Mucosa of stomach (tissue), 1 donor: ENCODE measurements around the gene LIN7B.
A peak's percentile ranks its signal among the peaks of the same experiment; 100 is the strongest.

ENCODE experiments used
- H3K27me3 ChIP-seq: one replicate; pipeline ENCODE4 v1.7.0; 2013; ENCODE audit warnings: mild to moderate bottlenecking, low read length; ENCODE audit not compliant: control insufficient read depth, insufficient read depth
- H3K36me3 ChIP-seq: one replicate; pipeline ENCODE4 v1.7.0; 2013; ENCODE audit warnings: low read length; ENCODE audit not compliant: control insufficient read depth, insufficient read depth
- H3K4me1 ChIP-seq: one replicate; pipeline ENCODE4 v1.7.0; 2013; ENCODE audit warnings: mild to moderate bottlenecking, low read length; ENCODE audit not compliant: control insufficient read depth, insufficient read depth
- H3K4me3 ChIP-seq: one replicate; pipeline ENCODE4 v1.7.0; 2013; ENCODE audit warnings: low read length
- H3K9ac ChIP-seq: one replicate; pipeline ENCODE4 v1.7.0; 2013; ENCODE audit warnings: mild to moderate bottlenecking, low read length, moderate library complexity
- H3K9me3 ChIP-seq: one replicate; pipeline ENCODE4 v1.7.0; 2013; ENCODE audit warnings: mild to moderate bottlenecking, low read length, moderate library complexity; ENCODE audit not compliant: control insufficient read depth
- donor health status: Pancreatic carcinoma.

The LIN7B gene

DNA sequence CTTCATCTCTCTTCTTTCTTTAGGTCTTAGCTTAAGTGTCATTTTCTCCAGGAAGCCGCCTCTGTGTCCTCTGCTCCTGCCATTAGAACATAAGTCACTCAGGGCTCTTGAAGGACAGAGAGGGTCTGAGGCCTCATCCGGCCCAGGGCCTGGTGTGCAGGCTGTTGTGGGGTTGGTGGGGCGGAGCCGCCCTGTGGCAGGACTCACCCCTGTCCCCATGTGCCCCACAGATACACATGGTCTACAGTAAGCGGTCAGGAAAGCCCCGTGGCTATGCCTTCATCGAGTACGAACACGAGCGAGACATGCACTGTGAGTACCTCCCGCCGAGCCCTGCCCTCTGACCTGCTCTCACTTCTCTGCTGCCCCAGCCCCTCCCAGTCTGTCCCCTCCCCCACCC lies 13.0 kb upstream of the LIN7B start:
- Histone ChIP-seq H3K9me3 (no peaks in the 10 kb centered on the region), H3K36me3 (peaks cover 22% of the 10 kb centered on the region), H3K9ac (no peak overlapping the region), H3K4me1 (no peaks in the 10 kb centered on the region), H3K4me3 (no peak overlapping the region), H3K27me3 (no peaks in the 10 kb centered on the region)

DNA sequence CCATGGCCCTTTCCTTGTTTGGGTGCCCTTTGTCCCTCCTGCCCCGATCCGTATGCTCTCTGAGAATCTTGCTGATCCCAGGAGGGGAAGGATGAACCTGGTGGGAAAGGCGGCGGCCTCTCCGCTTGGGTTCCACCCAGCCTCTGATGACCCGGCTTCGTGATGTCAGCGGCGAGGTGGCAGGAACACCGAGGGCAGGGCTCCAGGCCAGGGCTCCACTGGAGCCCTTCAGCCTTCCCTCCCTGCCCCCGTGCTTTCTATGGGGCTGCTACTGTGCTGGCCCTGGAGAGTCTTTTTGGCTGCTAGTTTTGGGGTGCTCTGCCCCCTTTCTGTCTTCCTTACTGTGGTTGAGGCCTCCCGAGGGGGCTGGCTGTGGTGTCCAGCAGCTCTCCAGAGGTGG lies 11.9 kb upstream of the LIN7B start:
- Histone ChIP-seq H3K4me3 (no peak overlapping the region), H3K36me3 (peaks cover 25% of the 10 kb centered on the region), H3K4me1 (no peaks in the 10 kb centered on the region), H3K9me3 (no peaks in the 10 kb centered on the region), H3K9ac (no peak overlapping the region), H3K27me3 (no peaks in the 10 kb centered on the region)

DNA sequence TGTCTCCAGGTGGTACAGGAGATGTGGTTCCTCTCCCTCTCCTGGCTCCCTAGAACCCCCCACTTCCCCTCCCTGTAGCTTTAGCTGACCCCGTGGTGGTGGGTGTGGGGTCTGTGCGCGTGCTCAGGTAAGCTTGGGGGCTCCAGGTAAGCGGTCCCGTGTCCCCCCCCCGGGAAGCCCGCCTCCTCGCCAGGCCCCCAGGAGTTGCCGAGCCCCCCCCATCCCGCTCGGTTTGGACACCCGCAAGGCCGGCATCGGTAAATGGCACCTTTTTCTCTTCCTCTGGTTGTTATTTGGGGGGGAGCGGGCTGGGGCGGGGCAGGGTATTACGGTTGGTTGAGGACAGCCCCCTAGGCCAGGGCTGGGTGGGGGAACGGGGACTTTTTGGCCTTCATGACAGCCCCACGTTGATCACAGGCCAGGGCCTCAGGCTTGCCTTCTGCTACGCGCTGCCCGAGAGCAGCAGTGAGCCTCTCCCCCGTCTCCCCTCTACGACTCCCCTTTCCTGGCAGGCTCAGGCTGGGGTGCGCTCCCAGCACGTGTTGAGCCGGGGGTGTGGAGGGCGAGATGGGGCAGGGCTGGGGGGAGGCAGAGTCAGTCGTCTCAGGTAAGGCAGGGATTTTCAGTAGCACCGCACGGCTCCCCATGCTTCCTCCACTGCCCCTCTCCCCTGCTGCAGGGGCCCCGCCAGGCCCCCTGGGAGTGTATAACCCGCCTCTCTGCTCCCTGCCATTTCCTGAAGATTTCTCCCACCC lies 10.7 kb upstream of the LIN7B start:
- no peak overlapping the region for H3K4me3 ChIP-seq
- peaks cover 23% of the 10 kb centered on the region for H3K36me3 ChIP-seq

DNA sequence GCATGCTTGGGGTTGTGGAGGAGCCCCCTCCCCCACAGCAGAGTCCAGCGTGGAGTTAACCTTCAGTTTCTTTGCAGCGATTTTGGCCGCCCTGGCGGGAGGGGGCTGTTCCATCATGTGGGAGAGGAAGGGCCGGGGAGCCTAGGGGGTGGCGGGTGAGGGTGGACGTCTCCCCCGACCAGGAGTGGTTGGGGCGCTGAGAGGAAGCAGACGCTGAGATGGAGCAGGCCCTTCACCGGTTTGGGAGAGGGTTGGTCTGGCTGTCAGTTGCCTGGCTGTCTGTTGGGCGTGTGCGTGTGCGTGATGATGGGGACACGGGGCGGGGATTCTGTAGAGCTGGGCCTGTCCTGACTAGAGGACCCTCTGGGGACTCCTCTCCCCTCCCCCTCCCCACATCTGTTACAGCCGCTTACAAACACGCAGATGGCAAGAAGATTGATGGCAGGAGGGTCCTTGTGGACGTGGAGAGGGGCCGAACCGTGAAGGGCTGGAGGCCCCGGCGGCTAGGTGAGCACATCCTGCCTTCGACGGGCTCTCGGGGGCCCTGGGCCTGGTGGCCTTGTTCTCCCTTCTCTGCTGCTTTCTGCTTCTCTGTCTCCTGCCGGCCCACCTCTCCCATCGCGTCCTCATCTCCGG lies 9.8 kb upstream of the LIN7B start:
- H3K9ac ChIP-seq, result no peak overlapping the region
- H3K27me3 ChIP-seq, result no peaks in the 10 kb centered on the region
- H3K36me3 ChIP-seq, result peaks cover 31% of the 10 kb centered on the region
- H3K9me3 ChIP-seq, result no peaks in the 10 kb centered on the region
- H3K4me3 ChIP-seq, result no peak overlapping the region
- no peaks in the 10 kb centered on the region for H3K4me1 ChIP-seq

More for the DNA sequence above, 10.7 kb upstream of the LIN7B start:
- no peaks in the 10 kb centered on the region for H3K9me3 ChIP-seq
- H3K27me3 ChIP-seq, result no peaks in the 10 kb centered on the region
- H3K9ac ChIP-seq, result no peak overlapping the region
- H3K4me1 ChIP-seq, result no peaks in the 10 kb centered on the region

DNA sequence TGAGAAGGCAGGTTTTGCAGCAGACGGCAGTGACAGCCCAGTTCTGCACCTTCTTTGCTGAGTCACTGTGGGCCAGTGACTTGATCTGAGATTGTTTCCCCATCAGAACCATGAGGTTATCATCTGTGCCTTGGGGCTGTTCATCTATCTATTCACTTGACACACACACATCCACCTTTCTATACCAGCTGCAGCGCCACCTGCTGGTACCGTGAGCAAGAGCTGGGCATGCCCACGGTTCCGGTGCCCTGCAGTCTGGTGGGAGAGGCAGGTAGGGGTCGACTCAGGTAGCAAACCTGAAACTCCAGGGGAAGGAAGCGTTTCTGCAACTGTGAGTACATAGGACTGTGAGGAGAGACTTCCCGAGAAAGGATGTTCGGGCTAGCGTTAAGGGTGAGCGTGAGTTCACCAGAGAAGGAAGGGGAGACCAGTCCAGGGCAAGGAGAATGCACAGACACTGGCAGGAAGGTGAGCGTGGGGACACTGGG lies 7.5 kb upstream of the LIN7B start:
- Histone ChIP-seq H3K9ac (no peak overlapping the region), H3K27me3 (no peaks in the 10 kb centered on the region), H3K9me3 (no peaks in the 10 kb centered on the region), H3K4me1 (no peaks in the 10 kb centered on the region), H3K4me3 (no peak overlapping the region), H3K36me3 (peaks cover 22% of the 10 kb centered on the region)

DNA sequence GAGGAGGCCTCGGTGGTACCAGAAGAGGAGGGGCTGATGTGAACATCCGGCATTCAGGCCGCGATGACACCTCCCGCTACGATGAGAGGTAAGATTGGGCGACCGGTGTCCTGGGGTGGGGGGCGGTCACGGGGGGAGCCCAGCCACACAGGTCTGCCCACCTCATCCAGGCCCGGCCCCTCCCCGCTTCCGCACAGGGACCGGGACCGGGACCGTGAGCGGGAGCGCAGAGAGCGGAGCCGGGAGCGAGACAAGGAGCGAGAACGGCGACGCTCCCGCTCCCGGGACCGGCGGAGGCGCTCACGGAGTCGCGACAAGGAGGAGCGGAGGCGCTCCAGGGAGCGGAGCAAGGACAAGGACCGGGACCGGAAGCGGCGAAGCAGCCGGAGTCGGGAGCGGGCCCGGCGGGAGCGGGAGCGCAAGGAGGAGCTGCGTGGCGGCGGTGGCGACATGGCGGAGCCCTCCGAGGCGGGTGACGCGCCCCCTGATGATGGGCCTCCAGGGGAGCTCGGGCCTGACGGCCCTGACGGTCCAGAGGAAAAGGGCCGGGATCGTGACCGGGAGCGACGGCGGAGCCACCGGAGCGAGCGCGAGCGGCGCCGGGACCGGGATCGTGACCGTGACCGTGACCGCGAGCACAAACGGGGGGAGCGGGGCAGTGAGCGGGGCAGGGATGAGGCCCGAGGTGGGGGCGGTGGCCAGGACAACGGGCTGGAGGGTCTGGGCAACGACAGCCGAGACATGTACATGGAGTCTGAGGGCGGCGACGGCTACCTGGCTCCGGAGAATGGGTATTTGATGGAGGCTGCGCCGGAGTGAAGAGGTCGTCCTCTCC lies 6.3 kb upstream of the LIN7B start:
- peaks cover 22% of the 10 kb centered on the region for H3K36me3 ChIP-seq
- no peaks in the 10 kb centered on the region for H3K27me3 ChIP-seq
- H3K4me3 ChIP-seq, result no peak overlapping the region
- H3K9ac ChIP-seq, result no peak overlapping the region
- no peaks in the 10 kb centered on the region for H3K4me1 ChIP-seq
- H3K9me3 ChIP-seq, result no peaks in the 10 kb centered on the region

DNA sequence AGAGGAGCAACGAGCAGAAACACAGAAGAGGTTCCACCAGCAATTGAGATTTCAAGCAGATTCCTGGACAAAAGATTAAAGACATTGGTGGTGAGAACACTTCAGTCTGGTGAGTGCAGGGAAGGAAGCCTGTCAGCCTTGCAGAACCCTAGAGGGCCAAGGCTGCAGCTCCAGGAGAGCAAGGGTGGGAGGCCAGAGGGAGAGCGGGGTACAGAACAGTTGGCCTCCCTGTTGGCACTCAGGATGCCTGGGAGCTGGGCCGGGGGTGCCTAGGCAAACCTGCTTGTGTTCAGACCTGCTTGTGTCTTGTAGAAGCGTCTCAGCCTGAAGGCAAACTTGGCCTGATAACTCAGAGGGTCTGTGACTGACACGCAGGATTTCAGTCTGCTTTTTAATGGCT lies 5.1 kb upstream of the LIN7B start:
- Histone ChIP-seq H3K27me3 (no peaks in the 10 kb centered on the region), H3K36me3 (peaks cover 22% of the 10 kb centered on the region), H3K9me3 (no peaks in the 10 kb centered on the region), H3K4me1 (peaks cover 5% of the 10 kb centered on the region), H3K4me3 (no peak overlapping the region), H3K9ac (no peak overlapping the region)

DNA sequence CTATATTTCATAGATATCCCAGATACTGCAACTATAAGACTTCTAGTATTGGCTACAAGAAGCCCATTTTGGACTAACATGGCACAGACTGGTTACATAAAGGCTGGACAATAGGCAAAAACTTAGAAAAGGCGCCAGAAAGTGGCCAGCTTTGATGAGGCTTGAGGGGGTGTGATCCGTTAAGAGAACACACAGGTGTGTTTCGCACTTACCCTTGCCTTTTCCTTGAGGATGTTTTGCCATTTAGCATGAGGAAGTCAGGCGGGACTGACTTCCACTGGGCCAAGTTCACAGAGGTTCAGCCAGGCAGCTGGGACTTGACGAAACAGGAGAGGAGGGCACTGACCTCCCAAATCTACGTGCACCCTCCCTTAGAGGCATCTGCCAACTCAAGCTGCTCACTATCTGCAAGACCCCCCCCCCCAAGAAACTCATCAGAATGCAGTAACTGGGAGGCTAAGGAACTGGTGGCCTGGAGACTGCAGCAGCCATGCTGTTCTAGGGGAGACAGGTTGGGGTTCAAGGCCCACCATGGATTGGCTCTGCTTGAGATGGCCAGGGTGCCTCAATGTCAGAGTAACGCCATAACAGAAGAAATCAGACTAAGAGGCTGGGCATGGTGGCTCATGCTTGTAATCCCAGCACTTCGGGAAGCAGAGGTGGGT lies 4.5 kb upstream of the LIN7B start:
- no peak overlapping the region for H3K4me3 ChIP-seq
- peaks cover 5% of the 10 kb centered on the region for H3K4me1 ChIP-seq
- H3K9me3 ChIP-seq, result no peaks in the 10 kb centered on the region
- peaks cover 19% of the 10 kb centered on the region for H3K36me3 ChIP-seq
- H3K9ac ChIP-seq, result no peak overlapping the region
- no peaks in the 10 kb centered on the region for H3K27me3 ChIP-seq

DNA sequence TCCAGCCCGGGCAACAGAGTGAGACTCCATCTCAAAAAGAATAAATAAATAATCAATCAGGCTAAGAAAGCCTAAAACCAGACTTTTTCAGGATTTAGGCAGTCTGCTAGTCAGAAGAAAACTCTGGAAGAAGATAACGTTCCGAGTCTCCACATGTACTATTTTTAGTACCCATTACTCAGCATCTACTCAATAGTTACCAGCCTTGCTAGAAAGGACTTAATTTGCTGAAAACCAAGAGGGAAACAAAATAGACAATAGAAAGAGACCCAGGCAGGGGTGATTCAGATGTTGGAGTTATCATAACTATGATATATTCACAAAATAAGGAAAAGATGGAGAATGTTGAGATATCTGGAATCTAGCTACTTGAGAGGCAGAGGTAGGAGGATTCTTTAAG lies 3.6 kb upstream of the LIN7B start:
- Histone ChIP-seq H3K4me3 (no peak overlapping the region), H3K27me3 (no peaks in the 10 kb centered on the region), H3K9me3 (no peaks in the 10 kb centered on the region), H3K4me1 (peaks cover 9% of the 10 kb centered on the region), H3K9ac (no peak overlapping the region), H3K36me3 (peaks cover 16% of the 10 kb centered on the region)

DNA sequence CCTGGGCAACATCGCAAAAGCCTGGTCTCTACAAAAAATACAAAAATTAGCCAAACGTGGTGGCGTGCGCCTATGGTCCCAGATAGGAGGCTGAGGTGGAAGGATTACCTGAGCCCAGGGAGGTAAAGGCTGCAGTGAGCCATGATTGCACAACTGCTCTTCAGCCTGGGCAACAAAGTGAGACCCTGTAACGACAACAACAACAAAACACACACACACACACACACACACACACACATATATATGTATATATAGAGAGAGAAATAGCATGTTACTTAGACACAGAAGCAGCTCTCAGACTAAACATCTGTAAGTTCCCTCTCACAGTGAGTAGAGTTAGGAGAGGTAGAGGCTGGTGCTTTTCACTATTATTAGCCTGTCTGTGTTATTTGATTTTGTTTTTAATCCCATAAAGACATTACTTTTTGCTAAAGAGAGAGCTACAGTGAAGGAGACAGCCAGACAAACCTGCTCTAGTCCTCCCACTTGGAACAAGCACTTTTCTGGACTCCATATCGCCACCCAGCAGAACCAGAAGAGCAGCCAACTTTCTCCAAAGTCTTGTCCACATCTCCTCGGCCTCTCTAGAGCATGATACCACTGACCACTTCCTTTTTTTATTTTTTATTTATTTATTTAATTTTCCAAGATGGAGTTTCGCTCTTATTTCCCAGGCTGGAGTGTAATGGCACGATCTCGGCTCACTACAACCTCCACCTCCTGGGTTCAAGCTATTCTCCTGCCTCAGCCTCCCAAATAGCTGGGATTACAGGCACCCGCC lies 2.8 kb upstream of the LIN7B start:
- Histone ChIP-seq H3K27me3 (no peaks in the 10 kb centered on the region), H3K36me3 (peaks cover 16% of the 10 kb centered on the region), H3K9me3 (no peaks in the 10 kb centered on the region), H3K4me3 (no peak overlapping the region), H3K4me1 (peaks cover 9% of the 10 kb centered on the region), H3K9ac (no peak overlapping the region)

DNA sequence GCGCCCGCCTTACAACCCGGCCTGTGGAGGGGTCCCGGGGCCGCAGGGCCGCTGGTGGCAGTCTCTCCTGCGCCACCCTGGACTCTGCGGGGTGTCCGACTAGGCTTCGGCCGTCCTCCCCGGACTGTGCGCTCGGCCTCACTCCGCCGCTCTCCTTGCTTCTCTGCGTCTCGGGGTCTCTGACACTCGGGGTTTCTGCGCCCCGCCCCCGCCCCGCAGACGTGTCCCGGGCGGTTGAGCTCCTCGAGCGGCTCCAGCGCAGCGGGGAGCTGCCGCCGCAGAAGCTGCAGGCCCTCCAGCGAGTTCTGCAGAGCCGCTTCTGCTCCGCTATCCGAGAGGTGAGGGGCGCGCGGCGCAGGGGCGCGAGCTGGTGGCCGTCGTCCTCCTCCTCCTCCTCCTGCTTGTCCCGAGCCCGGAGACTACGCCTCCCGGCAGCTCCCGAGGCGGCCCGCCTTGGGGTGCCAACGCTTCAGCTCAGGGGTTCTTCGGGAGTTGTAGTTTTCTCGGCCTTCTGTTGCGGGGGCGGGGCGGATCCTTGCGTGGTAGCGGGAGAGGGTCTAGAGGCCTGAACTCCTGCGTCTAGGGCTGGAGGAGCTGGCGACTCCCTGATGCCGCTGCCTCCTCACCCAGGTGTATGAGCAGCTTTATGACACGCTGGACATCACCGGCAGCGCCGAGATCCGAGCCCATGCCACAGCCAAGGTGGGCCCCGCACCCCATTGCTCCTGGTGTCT lies 627 bp downstream of the LIN7B start:
- no peaks in the 10 kb centered on the region for H3K36me3 ChIP-seq
- H3K9me3 ChIP-seq, result no peaks in the 10 kb centered on the region
- peak overlapping the region; percentile 28 for H3K4me3 ChIP-seq
- H3K27me3 ChIP-seq, result no peaks in the 10 kb centered on the region
- H3K4me1 ChIP-seq, result peaks cover 22% of the 10 kb centered on the region
- peak overlapping the region; percentile 41 for H3K9ac ChIP-seq
